ENCODE results near the gene XYLT1.

XYLT1 gene

DNA sequence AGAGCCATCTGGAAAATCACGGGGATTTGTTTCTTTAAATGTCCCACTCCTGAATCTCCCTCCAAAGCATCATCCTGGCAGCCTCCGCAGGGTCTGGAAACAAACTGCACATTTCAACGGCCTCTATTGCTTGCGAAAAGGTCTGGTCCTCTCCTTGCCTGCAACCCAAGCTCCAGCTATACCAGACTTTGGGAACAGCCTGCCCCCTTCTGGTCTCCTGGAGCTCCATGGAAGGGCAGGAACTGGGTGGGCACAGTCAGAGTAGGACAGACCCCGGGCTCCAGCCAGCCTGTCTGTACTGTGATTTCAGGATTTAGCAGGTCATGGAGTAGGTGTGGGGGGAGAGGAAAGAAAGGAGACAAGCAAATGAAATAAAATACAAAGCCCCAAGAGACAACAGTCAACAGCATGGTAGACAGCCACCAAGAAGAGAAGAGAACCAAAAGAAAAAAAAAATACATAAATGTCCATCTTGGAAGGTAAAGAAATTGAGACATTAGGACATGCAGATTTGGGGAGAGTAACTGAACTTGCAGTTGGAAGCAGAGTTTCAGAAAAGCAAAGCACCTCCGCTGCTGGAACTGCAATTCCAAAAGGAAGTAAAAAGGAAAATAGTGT lies 2.7 kb downstream of the XYLT1 start:
- DNase-seq (ENCODE audit: low read depth): no peak
- TF ChIP-seq, protein P1, sequence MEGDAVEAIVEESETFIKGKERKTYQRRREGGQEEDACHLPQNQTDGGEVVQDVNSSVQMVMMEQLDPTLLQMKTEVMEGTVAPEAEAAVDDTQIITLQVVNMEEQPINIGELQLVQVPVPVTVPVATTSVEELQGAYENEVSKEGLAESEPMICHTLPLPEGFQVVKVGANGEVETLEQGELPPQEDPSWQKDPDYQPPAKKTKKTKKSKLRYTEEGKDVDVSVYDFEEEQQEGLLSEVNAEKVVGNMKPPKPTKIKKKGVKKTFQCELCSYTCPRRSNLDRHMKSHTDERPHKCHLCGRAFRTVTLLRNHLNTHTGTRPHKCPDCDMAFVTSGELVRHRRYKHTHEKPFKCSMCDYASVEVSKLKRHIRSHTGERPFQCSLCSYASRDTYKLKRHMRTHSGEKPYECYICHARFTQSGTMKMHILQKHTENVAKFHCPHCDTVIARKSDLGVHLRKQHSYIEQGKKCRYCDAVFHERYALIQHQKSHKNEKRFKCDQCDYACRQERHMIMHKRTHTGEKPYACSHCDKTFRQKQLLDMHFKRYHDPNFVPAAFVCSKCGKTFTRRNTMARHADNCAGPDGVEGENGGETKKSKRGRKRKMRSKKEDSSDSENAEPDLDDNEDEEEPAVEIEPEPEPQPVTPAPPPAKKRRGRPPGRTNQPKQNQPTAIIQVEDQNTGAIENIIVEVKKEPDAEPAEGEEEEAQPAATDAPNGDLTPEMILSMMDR (IDR thresholded peaks at IDR 0.05; ENCODE audit: low read depth, low read length, missing control alignments): peak; percentile 57
- peak overlapping the region; percentile 66 for H3K4me3 ChIP-seq (ENCODE audit: low read depth, low read length)

DNA sequence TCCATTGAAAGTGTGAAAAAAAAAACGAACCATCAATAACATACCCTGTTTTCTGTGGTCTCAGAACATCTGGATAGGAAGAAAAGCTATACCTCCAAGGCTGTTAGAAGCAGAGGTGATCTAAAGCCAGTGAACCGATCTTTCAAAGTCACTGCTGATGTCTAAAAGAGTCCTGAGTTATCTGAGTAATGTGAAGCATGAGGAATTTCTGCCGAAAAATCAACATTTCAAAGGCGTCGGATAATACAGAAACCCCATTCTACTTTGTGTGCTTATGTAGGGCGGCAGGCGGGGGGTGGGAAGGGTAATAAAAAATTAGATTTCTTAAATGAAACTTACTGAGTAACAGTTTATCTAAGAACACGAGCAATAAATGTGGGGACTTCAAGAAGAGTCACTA lies 3.9 kb downstream of the XYLT1 start:
- TF ChIP-seq, protein P1 (IDR thresholded peaks at IDR 0.05; ENCODE audit: low read depth, low read length, missing control alignments): no peak
- no peak overlapping the region for H3K4me3 ChIP-seq (ENCODE audit: low read depth, low read length)
- DNase-seq (ENCODE audit: low read depth): no peak

DNA sequence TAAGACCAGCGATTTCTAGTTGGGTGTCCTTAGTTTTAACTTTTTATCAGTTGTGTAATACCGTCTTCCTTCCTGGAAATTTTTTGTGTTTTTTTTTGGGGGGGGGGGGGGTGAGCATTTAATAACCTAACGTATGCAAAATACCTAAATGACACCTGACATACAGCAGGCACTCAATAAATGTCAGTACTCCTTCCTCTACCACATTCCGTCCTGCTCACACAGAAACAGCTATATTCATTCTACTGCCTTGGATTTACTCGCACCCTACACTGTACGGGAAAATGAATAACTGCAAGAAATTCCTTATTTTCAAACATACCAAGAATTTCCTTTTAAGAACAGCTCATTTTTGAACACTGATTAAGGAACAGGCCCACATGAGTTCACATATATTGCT lies 5.3 kb downstream of the XYLT1 start:
- TF ChIP-seq, protein P1 (IDR thresholded peaks at IDR 0.05; ENCODE audit: low read depth, low read length, missing control alignments): no peak
- no peak for DNase-seq (ENCODE audit: low read depth)
- no peak overlapping the region for H3K4me3 ChIP-seq (ENCODE audit: low read depth, low read length)

DNA sequence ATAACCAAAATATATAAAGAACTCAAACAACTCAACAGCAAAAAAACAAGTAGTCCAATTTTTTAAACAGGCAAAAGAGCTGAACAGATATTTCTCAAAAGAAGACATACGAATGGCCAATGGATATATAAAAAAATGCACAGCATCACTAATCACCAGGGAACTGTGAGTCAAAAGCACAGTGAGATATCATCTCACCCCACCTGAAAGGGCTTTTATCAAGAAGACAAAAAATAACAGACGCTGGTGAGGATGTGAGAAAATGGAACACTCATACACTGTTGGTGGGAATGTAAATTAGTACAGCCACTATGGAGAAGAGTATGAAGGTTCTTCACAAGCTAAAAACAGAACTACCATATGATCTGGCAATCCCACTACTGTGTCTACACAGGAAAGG lies 7.4 kb downstream of the XYLT1 start:
- TF ChIP-seq, protein P1 (IDR thresholded peaks at IDR 0.05; ENCODE audit: low read depth, low read length, missing control alignments): no peak
- no peak for DNase-seq (ENCODE audit: low read depth)
- no peak overlapping the region for H3K4me3 ChIP-seq (ENCODE audit: low read depth, low read length)

- TF ChIP-seq, protein P1 (IDR thresholded peaks at IDR 0.05; ENCODE audit: low read depth, low read length, missing control alignments): peak; percentile 54
- H3K4me3 ChIP-seq (ENCODE audit: low read depth, low read length): no peak overlapping the region
- no peak for DNase-seq (ENCODE audit: low read depth)
Observed at GRCh38 chr16:17461951-17462729, 8.6 kb downstream of the XYLT1 start.

DNA sequence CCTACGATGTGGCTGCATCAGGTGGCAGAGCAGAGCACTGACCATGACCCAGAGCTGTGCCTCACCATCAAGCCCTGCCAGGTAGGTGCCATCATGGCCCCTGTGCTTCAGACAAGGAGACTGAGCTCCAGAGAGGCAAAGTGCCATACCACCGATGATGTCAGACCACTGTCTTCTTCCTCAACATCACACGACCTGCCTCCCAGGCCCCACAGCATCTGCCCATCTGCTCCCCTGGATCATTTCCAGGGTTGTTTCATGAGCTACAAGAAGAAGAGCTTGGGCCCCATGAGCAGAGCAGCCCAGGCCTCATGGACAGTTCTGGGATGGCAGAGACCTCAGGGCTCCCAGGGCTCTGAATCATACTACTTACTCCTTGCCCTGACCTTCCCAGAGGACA lies 9.9 kb downstream of the XYLT1 start:
- no peak overlapping the region for H3K4me3 ChIP-seq (ENCODE audit: low read depth, low read length)
- no peak for DNase-seq (ENCODE audit: low read depth)
- TF ChIP-seq, protein P1 (IDR thresholded peaks at IDR 0.05; ENCODE audit: low read depth, low read length, missing control alignments): no peak
